GM23338 (cell line): Measurements from ENCODE around the gene BCL2L13.
A peak's percentile ranks its signal among the peaks of the same experiment; 100 is the strongest.

Source experiments
- CREB1 ChIP-seq: fragments of 250-450 bp; sonication (Bioruptor Pico); IDR thresholded peaks from 2 replicates; pipeline ENCODE4 v1.5.0; 2020; ENCODE audit warnings: low read depth, mild to moderate bottlenecking, moderate library complexity
- CTCF ChIP-seq, 2 experiments: fragments of 200-600 bp in 1 of 2; sonication (generic) in 1 of 2; conservative IDR thresholded peaks; 2 replicates each; pipeline versions ENCODE4 v1.5.1 to v1.6.1; 2016 to 2017; ENCODE audit warnings: antibody characterized with exemption in 2 of 2, low read depth in 2 of 2, mild to moderate bottlenecking in 2 of 2, moderate library complexity in 1 of 2
- ETS1 ChIP-seq: IDR thresholded peaks from 2 replicates; pipeline ENCODE4 v1.6.1; 2016; ENCODE audit warnings: antibody characterized with exemption
- EZH2 ChIP-seq: fragments of 200-600 bp; sonication (generic); IDR thresholded peaks from one replicate; pipeline ENCODE4 v1.8.0; 2017; ENCODE audit warnings: antibody characterized with exemption, mild to moderate bottlenecking, low read depth; ENCODE audit not compliant: unreplicated experiment
- NANOG ChIP-seq: IDR thresholded peaks from 2 replicates; pipeline ENCODE4 v1.6.1; 2016; ENCODE audit warnings: antibody characterized with exemption, borderline replicate concordance
- POLR2AphosphoS5 ChIP-seq: IDR thresholded peaks from 2 replicates; pipeline ENCODE4 v1.6.1; 2016; ENCODE audit warnings: antibody characterized with exemption, low read depth
- REST ChIP-seq: IDR thresholded peaks from one replicate; pipeline ENCODE4 v1.6.1; 2018; ENCODE audit warnings: antibody characterized with exemption; ENCODE audit not compliant: unreplicated experiment
- STAT1 ChIP-seq: IDR thresholded peaks from one replicate; pipeline ENCODE4 v1.6.1; 2016; ENCODE audit warnings: antibody characterized with exemption; ENCODE audit not compliant: unreplicated experiment
- ZNF331 ChIP-seq: fragments of 250-450 bp; sonication (Bioruptor Pico); IDR thresholded peaks from 2 replicates; pipeline ENCODE4 v1.5.0; 2020; ENCODE audit warnings: low read depth, mild to moderate bottlenecking, moderate library complexity

GRCh38 chr22:17638182-17638431 lies 450 bp upstream of the BCL2L13 start:
- TF ChIP-seq EZH2, result no peak
- TF ChIP-seq CTCF (conservative IDR thresholded peaks at IDR 0.05; ENCODE audit: low read depth in 2 of 2), result peak in 1 of 2 experiments; percentile 23; a peak in 1 of 4 replicates
- TF ChIP-seq ZNF331 (CRISPR knock-in tag), result no peak
- TF ChIP-seq ETS1, result no peak
- TF ChIP-seq REST, result no peak
- no peak for TF ChIP-seq STAT1
- TF ChIP-seq POLR2AphosphoS5, result no peak
- TF ChIP-seq CREB1 (CRISPR knock-in tag), result no peak
- no peak for TF ChIP-seq NANOG
